Loucy (cell line): ENCODE data around the gene SND1.

Experiments used
- H2AFZ ChIP-seq: fragments of 200-600 bp; sonication (generic); 2 replicates; pipeline ENCODE4 v1.6.0; 2016; ENCODE audit warnings: antibody characterized with exemption, mild to moderate bottlenecking, low read length, moderate library complexity
- H3F3A ChIP-seq: fragments of 200-600 bp; 2 replicates; pipeline ENCODE4 v1.6.0; 2016; ENCODE audit warnings: antibody characterized with exemption, low read depth, mild to moderate bottlenecking
- H3K27me3 ChIP-seq: fragments of 200-600 bp; sonication (generic); 2 replicates; pipeline ENCODE4 v1.6.1; 2014; ENCODE audit warnings: low read length, mild to moderate bottlenecking; ENCODE audit not compliant: insufficient read depth, poor library complexity, severe bottlenecking
- H3K36me3 ChIP-seq: fragments of 200-600 bp; sonication (generic); 2 replicates; pipeline ENCODE4 v1.6.1; 2016; ENCODE audit warnings: low read length; ENCODE audit not compliant: insufficient read depth
- H3K4me1 ChIP-seq: fragments of 200-600 bp; sonication (generic); 2 replicates; pipeline ENCODE4 v1.5.1; 2014; ENCODE audit warnings: low read length, mild to moderate bottlenecking; ENCODE audit not compliant: insufficient read depth, poor library complexity, severe bottlenecking
- H3K4me2 ChIP-seq: fragments of 200-600 bp; sonication (generic); 2 replicates; pipeline ENCODE4 v1.6.0; 2014; ENCODE audit warnings: antibody characterized with exemption, low read length, low read depth, mild to moderate bottlenecking; ENCODE audit not compliant: poor library complexity, severe bottlenecking
- H3K4me3 ChIP-seq: fragments of 200-600 bp; sonication (generic); 2 replicates; pipeline ENCODE4 v1.5.1; 2014; ENCODE audit warnings: low read length, mild to moderate bottlenecking, mixed read lengths; ENCODE audit not compliant: poor library complexity, severe bottlenecking
- H3K79me2 ChIP-seq: fragments of 200-600 bp; sonication (generic); 2 replicates; pipeline ENCODE4 v1.6.1; 2014; ENCODE audit warnings: low read length; ENCODE audit not compliant: insufficient read depth
- H3K9ac ChIP-seq: fragments of 200-600 bp; sonication (generic); 2 replicates; pipeline ENCODE4 v1.6.0; 2014; ENCODE audit warnings: mild to moderate bottlenecking, low read depth, low read length, moderate library complexity; ENCODE audit not compliant: poor library complexity, severe bottlenecking
- H3K9me2 ChIP-seq: fragments of 200-600 bp; sonication (generic); replicated peaks from 2 replicates; pipeline ENCODE4 v1.6.1; 2016; ENCODE audit warnings: low read depth, low read length, mixed read lengths
- H3K9me3 ChIP-seq: fragments of 200-600 bp; sonication (generic); 2 replicates; pipeline ENCODE4 v1.6.1; 2014; ENCODE audit warnings: mild to moderate bottlenecking, antibody characterized with exemption, low read length, low read depth; ENCODE audit not compliant: insufficient read depth
- H4K20me1 ChIP-seq: fragments of 200-600 bp; sonication (generic); 2 replicates; pipeline ENCODE4 v1.6.0; 2014; ENCODE audit warnings: antibody characterized with exemption, low read length, mild to moderate bottlenecking; ENCODE audit not compliant: insufficient read depth, poor library complexity, severe bottlenecking
- EZH2phosphoT487 ChIP-seq: fragments of 200-600 bp; IDR thresholded peaks from 2 replicates; pipeline ENCODE4 v1.6.1; 2018; ENCODE audit warnings: antibody characterized with exemption, mild to moderate bottlenecking, moderate library complexity, borderline replicate concordance
- TF ChIP-seq, protein P1 (sequence below): fragments of 200-600 bp; sonication (generic); conservative IDR thresholded peaks from 2 replicates; pipeline ENCODE4 v1.5.1; 2014; ENCODE audit warnings: mild to moderate bottlenecking, antibody characterized with exemption, low read length

The SND1 gene

DNA sequence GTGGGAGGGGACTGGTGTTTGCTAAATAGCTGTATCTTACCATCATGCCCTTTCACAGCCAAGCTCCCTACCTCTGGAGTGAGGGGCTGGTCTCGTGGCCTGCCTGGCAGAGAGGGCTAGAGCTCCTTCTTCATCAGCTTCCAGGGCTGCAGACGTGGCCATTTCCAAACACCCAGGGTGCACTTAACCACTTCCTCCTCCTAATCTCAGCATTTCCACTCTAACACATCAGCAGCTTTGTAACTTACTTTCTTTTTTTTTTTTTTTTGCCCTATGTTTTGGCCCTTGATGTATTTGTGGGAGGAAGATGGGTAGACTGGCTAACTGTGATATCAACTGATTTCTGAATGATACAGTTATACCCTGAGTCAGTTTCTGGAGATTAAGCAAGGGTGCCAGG, 351.8 kb downstream of the SND1 start:
- no peaks in the 10 kb centered on the region for H3K9me2 ChIP-seq
- H3K9ac ChIP-seq, result no peak overlapping the region
- peak overlapping the region; percentile 19 for H3K4me2 ChIP-seq
- no peaks in the 10 kb centered on the region for H3F3A ChIP-seq
- H3K36me3 ChIP-seq, result peaks cover 13% of the 10 kb centered on the region; the same call in 1 of the 2 replicates
- H3K4me1 ChIP-seq, result peaks cover 18% of the 10 kb centered on the region
- no peak overlapping the region for H2AFZ ChIP-seq
- no peaks in the 10 kb centered on the region for H3K9me3 ChIP-seq
- peaks cover 14% of the 10 kb centered on the region for H4K20me1 ChIP-seq
- H3K4me3 ChIP-seq, result no peak overlapping the region
- H3K27me3 ChIP-seq, result no peaks in the 10 kb centered on the region
- no peaks in the 10 kb centered on the region for H3K79me2 ChIP-seq
- TF ChIP-seq EZH2phosphoT487, result no peak
- TF ChIP-seq, protein P1, sequence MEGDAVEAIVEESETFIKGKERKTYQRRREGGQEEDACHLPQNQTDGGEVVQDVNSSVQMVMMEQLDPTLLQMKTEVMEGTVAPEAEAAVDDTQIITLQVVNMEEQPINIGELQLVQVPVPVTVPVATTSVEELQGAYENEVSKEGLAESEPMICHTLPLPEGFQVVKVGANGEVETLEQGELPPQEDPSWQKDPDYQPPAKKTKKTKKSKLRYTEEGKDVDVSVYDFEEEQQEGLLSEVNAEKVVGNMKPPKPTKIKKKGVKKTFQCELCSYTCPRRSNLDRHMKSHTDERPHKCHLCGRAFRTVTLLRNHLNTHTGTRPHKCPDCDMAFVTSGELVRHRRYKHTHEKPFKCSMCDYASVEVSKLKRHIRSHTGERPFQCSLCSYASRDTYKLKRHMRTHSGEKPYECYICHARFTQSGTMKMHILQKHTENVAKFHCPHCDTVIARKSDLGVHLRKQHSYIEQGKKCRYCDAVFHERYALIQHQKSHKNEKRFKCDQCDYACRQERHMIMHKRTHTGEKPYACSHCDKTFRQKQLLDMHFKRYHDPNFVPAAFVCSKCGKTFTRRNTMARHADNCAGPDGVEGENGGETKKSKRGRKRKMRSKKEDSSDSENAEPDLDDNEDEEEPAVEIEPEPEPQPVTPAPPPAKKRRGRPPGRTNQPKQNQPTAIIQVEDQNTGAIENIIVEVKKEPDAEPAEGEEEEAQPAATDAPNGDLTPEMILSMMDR, result no peak

DNA sequence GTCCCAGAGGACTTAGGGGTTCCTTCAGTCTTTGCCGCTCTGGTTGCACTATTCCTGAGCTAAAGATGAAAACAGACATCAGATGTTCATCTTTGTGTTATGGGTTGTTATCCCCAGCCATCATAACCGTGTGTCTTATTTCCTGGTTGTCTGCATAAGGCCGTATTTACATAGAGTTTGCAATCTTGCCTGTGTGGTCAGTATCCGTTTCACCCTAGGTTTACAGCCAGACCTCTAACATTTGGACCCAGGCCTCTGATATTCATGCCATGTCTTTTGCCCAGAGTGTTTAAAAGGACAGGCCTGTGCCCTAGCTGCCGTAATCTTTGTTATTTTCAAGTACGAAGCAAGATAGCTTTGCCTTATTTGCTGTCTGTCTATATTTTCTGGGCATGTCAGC, 352.6 kb downstream of the SND1 start:
- H3K4me1 ChIP-seq, result peaks cover 18% of the 10 kb centered on the region
- no peak overlapping the region for H3K4me3 ChIP-seq
- peaks cover 14% of the 10 kb centered on the region for H4K20me1 ChIP-seq
- H3K9ac ChIP-seq, result no peak overlapping the region
- TF ChIP-seq, protein P1, result no peak
- no peak for TF ChIP-seq EZH2phosphoT487
- no peaks in the 10 kb centered on the region for H3K27me3 ChIP-seq
- peaks cover 13% of the 10 kb centered on the region; the same call in 1 of the 2 replicates for H3K36me3 ChIP-seq
- H3K9me3 ChIP-seq, result no peaks in the 10 kb centered on the region
- no peaks in the 10 kb centered on the region for H3F3A ChIP-seq
- H3K4me2 ChIP-seq, result peak overlapping the region; percentile 19
- H3K79me2 ChIP-seq, result no peaks in the 10 kb centered on the region
- no peaks in the 10 kb centered on the region for H3K9me2 ChIP-seq
- H2AFZ ChIP-seq, result no peak overlapping the region

DNA sequence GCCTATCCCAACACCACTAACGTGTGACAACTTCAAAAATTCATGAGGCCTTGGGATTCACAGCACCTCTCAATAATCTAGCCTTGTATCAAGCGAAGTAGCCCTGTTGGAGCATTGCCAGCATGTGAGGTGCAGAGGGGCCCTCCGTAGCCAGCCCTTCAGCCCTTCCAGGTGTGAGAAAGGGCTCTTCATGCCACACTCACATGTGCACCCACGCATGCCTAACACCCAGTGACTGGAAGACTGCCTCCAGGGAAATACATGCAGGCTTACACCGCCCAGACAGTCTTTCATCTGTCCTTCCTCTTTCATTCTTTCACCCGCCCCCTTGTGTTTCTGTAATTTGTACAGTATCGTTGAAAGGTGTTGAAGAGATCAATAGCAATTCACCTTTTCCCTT, 353.1 kb downstream of the SND1 start:
- Histone ChIP-seq H3F3A (no peaks in the 10 kb centered on the region), H3K36me3 (peaks cover 13% of the 10 kb centered on the region; the same call in 1 of the 2 replicates), H3K4me3 (no peak overlapping the region), H3K9me3 (no peaks in the 10 kb centered on the region), H2AFZ (no peak overlapping the region), H4K20me1 (peaks cover 14% of the 10 kb centered on the region), H3K9ac (no peak overlapping the region), H3K27me3 (no peaks in the 10 kb centered on the region), H3K79me2 (no peaks in the 10 kb centered on the region), H3K4me1 (peaks cover 18% of the 10 kb centered on the region), H3K9me2 (no peaks in the 10 kb centered on the region), H3K4me2 (no peak overlapping the region)
- TF ChIP-seq EZH2phosphoT487, result no peak
- TF ChIP-seq, protein P1, result no peak
